ENCODE data around the gene SGMS1. TPM values are rescaled to one million over a fixed set of nuclear protein-coding genes. Genes with fewer than 3 reads are reported as not detected.

Gene SGMS1
- total and polyA plus RNA-seq, 2 donors (not counting 3 experiments of a cell fraction or from before 2014, with no cell fraction given), result 9.7 to 23.7 TPM

DNA sequence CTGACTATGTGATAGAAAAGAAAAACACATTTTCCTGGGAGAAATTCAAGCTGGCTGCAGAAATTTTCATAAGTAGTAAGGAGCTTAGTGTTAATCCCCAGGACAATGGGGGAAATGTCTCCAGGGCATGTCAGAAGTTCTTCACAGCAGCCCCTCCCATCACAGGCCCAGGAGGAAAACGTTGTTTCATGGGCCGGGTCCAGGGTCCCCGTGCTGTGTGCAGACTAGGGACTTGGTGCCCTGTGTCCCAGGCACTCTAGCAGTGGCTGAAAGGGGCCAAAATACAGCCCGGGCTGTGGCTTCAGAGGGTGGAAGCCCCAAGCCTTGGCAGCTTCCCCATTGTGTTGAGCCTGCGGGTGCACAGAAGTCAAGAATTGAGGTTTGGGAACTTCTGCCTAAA, 273.4 kb downstream of the SGMS1 start:
- Histone ChIP-seq H3K27ac (ENCODE audit: insufficient read depth, low read depth, low read length) (no peak overlapping the region), H3K79me2 (ENCODE audit: control insufficient read depth, insufficient read depth, low read length) (peaks cover 3% of the 10 kb centered on the region), H3K36me3 (ENCODE audit: control insufficient read depth in 2 of 2, extremely low read depth in 1 of 2, insufficient read depth in 2 of 2, low read length in 2 of 2) (no peaks in the 10 kb centered on the region), H3K27me3 (ENCODE audit: control insufficient read depth in 2 of 2, insufficient read depth in 2 of 2, low read length in 2 of 2) (no peaks in the 10 kb centered on the region), H2AFZ (ENCODE audit: low read depth, low read length) (no peak overlapping the region), H3K4me2 (ENCODE audit: insufficient read depth, low read length) (no peak overlapping the region), H3K9me1 (replicated peaks; ENCODE audit: control insufficient read depth, extremely low read depth, insufficient read depth, low read length) (no peaks in the 10 kb centered on the region), H3K4me1 (ENCODE audit: control insufficient read depth, extremely low read depth, insufficient read depth, low read length) (no peaks in the 10 kb centered on the region), H3K4me3 (replicated peaks in 1 of 3; ENCODE audit: insufficient read depth in 1 of 3, low read depth in 1 of 3, low read length in 3 of 3) (no peak overlapping the region), H3K9ac (replicated peaks; ENCODE audit: extremely low read depth, insufficient read depth, low read length) (no peak overlapping the region), H3K9me3 (replicated peaks; ENCODE audit: control insufficient read depth, insufficient read depth, low read length) (no peaks in the 10 kb centered on the region), H4K20me1 (replicated peaks; ENCODE audit: control insufficient read depth, extremely low read depth, insufficient read depth, low read length) (peaks cover 2% of the 10 kb centered on the region)
- BruUV-seq (replicated peaks), result no TSS peak
- dilution Hi-C loops (cut with MboI; ENCODE audit: extremely low pct_ligation_motif_present, low sequenced_read_pairs), result no loop called here
- POLR2A ChIA-PET, result no interaction called here
- FAIRE-seq (no peak), DNase-seq (ENCODE audit: low read depth, low spot score) (no peak)
- intact Hi-C loops (cut with micrococcal nuclease), result no loop called here
- TF ChIP-seq FOS (IDR thresholded peaks at IDR 0.05; ENCODE audit: borderline replicate concordance, insufficient read depth, low read length), result no peak
- TF ChIP-seq CTCF (IDR thresholded peaks at IDR 0.05; ENCODE audit: extremely low read depth in 1 of 2, insufficient read depth in 1 of 2, low read depth in 1 of 2, low read length in 2 of 2), result no peak
- TF ChIP-seq MYC (IDR thresholded peaks at IDR 0.05; ENCODE audit: low read depth, low read length), result no peak
- TF ChIP-seq JUN (IDR thresholded peaks at IDR 0.05; ENCODE audit: borderline replicate concordance, insufficient read depth, insufficient read length, low read depth), result no peak
- TF ChIP-seq GATA2 (IDR thresholded peaks at IDR 0.05; ENCODE audit: insufficient read depth, insufficient read length, low read depth, low read length), result no peak
- no peak for TF ChIP-seq POLR2AphosphoS5 (IDR thresholded peaks at IDR 0.05; ENCODE audit: insufficient read depth, low read depth, low read length)
- CTCF ChIA-PET, result interaction anchor here (1.0 kb wide), 1 partner anchor 17 kb away, joined by 3 read pairs; no protein-coding TSS in a partner anchor

DNA sequence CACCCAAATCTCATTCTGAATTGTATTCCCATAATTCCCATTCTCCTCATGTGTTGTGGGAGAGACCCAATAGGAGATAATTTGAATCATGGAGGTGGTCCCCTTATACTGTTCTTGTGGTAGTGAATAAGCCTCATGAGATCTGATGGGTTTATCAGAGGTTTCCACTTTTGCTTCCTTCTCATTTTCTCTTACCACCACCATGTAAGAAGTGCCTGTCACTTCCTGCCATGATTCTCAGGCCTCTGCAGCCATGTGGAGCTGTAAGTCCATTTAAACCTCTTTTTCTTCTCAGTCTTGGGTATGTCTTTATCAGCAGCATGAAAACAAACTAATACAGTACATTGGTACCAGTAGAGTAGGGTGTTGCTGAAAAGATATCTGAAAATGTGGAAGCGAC, 274.2 kb downstream of the SGMS1 start:
- H3K4me1 ChIP-seq (ENCODE audit: control insufficient read depth, extremely low read depth, insufficient read depth, low read length), result no peaks in the 10 kb centered on the region
- TF ChIP-seq POLR2AphosphoS5 (IDR thresholded peaks at IDR 0.05; ENCODE audit: insufficient read depth, low read depth, low read length) (no peak), EZH2 (IDR thresholded peaks at IDR 0.05; ENCODE audit: borderline replicate concordance, low read depth, low read length, severe bottlenecking) (no peak), FOS (IDR thresholded peaks at IDR 0.05; ENCODE audit: borderline replicate concordance, insufficient read depth, low read length) (no peak), CTCF (IDR thresholded peaks at IDR 0.05; ENCODE audit: extremely low read depth in 1 of 2, insufficient read depth in 1 of 2, low read depth in 1 of 2, low read length in 2 of 2) (no peak), MYC (IDR thresholded peaks at IDR 0.05; ENCODE audit: low read depth, low read length) (no peak), GATA2 (IDR thresholded peaks at IDR 0.05; ENCODE audit: insufficient read depth, insufficient read length, low read depth, low read length) (no peak), MAX (IDR thresholded peaks at IDR 0.05; ENCODE audit: insufficient read depth, insufficient read length) (no peak), POLR2A (IDR thresholded peaks at IDR 0.05; ENCODE audit: low read depth, low read length) (no peak), JUN (IDR thresholded peaks at IDR 0.05; ENCODE audit: borderline replicate concordance, insufficient read depth, insufficient read length, low read depth) (no peak)
- dilution Hi-C loops (cut with MboI; ENCODE audit: extremely low pct_ligation_motif_present, low sequenced_read_pairs), result no loop called here
- H3K9me3 ChIP-seq (replicated peaks; ENCODE audit: control insufficient read depth, insufficient read depth, low read length), result no peaks in the 10 kb centered on the region
- DNase-seq (ENCODE audit: low read depth, low spot score), result no peak
- intact Hi-C loops (cut with micrococcal nuclease), result no loop called here
- ChIA-PET POLR2A (no interaction called here), CTCF (interaction anchor here (1.0 kb wide), 1 partner anchor 18 kb away, joined by 3 read pairs; no protein-coding TSS in a partner anchor)
- H2AFZ ChIP-seq (ENCODE audit: low read depth, low read length), result no peak overlapping the region
- no TSS peak for BruUV-seq (replicated peaks)
- H3K9me1 ChIP-seq (replicated peaks; ENCODE audit: control insufficient read depth, extremely low read depth, insufficient read depth, low read length), result no peaks in the 10 kb centered on the region
- H3K79me2 ChIP-seq (ENCODE audit: control insufficient read depth, insufficient read depth, low read length), result peaks cover 3% of the 10 kb centered on the region
- H3K27ac ChIP-seq (ENCODE audit: insufficient read depth, low read depth, low read length), result no peak overlapping the region
- FAIRE-seq, result no peak
- H4K20me1 ChIP-seq (replicated peaks; ENCODE audit: control insufficient read depth, extremely low read depth, insufficient read depth, low read length), result peaks cover 2% of the 10 kb centered on the region
- no peak overlapping the region for H3K4me2 ChIP-seq (ENCODE audit: insufficient read depth, low read length)
- no peak overlapping the region for H3K9ac ChIP-seq (replicated peaks; ENCODE audit: extremely low read depth, insufficient read depth, low read length)
- H3K4me3 ChIP-seq (replicated peaks in 1 of 3; ENCODE audit: insufficient read depth in 1 of 3, low read depth in 1 of 3, low read length in 3 of 3), result no peak overlapping the region
- H3K27me3 ChIP-seq (ENCODE audit: control insufficient read depth in 2 of 2, insufficient read depth in 2 of 2, low read length in 2 of 2), result no peaks in the 10 kb centered on the region
- H3K36me3 ChIP-seq (ENCODE audit: control insufficient read depth in 2 of 2, extremely low read depth in 1 of 2, insufficient read depth in 2 of 2, low read length in 2 of 2), result no peaks in the 10 kb centered on the region

All from endothelial cell of umbilical vein (primary cell).